GM19397 (cell line): ENCODE results near the gene USH1C.

Experiments used
- ATAC-seq: cut with Tn5 transposase; IDR thresholded peaks from one replicate; pipeline ENCODE4 v1.9.1; 2021; ENCODE audit warnings: mild to moderate bottlenecking, moderate library complexity; ENCODE audit not compliant: unreplicated experiment

The USH1C gene

GRCh38 chr11:17571431-17572358, 27.5 kb upstream of the USH1C start:
- no peak for ATAC-seq

- ATAC-seq = no peak
Observed at GRCh38 chr11:17570034-17570433, 25.8 kb upstream of the USH1C start.

DNA sequence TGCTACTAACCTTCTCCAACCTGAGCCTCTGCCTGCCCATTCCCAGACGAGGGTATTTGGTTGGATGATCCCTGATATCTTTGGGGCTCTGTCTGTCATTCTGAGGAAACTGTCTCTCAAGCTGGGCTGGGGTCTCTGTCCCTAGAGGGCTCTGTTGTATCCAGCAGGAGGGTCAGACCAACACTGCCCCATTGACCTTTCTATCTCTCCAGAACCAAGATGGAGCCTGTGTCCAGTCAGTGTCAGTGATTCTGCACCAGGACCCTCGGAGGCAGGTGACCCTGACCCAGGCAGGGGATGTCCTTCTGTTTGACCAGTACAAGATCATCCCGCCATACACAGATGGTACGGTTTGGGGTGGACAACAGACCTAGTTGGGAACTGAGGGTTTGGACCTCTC, 24.7 kb upstream of the USH1C start:
- no peak for ATAC-seq

DNA sequence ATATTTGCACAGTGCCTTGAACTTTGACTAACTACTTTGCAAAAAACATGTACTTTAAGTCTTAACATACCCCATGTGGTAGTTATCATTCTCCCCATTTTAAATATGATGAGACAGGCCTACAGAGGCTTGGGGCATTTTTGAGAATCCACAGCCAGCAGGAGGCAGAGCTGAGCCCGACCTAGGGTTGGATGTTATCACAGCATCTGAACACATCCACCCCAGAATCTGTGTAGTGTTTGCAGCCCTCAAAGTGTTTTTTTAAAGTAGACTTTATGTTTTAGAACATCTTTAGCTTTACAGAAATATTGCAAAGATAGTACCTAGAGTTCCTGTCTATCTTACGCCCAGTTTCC, 20.4 kb upstream of the USH1C start:
- ATAC-seq = no peak

DNA sequence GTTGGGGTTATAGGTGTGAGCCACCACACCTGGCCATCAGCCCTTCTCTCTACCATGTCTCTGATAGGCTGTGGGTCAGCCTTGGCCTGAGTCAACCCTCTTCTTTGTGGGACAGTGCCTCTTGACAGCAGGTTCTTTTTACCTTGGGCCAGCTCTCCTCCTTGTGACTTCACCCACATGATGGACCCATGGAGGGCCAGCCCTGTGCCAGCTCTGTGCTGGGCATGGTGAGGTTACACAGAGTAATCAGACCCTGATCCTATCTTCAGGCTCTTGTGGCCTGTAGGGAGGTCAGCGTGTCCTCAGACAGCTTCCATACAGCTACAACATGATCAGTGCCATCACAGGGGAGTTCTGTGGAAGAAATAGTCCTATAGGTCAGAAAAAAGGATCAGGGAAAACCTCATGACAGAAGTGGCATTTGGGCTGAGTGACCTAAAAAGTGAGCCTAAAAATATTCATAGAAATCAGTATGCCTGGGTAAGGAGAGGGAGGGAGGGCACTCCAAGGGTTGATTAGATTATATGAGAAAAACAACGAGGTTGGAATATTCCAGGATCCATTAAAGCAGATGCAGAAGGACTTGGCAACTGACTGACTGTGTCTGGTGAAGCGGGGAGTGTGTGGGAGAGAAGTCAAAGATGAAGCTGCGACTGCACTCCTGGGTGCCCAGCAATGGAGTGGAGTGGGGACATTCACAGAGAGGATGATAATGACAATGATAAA, 19.9 kb upstream of the USH1C start:
- no peak for ATAC-seq

DNA sequence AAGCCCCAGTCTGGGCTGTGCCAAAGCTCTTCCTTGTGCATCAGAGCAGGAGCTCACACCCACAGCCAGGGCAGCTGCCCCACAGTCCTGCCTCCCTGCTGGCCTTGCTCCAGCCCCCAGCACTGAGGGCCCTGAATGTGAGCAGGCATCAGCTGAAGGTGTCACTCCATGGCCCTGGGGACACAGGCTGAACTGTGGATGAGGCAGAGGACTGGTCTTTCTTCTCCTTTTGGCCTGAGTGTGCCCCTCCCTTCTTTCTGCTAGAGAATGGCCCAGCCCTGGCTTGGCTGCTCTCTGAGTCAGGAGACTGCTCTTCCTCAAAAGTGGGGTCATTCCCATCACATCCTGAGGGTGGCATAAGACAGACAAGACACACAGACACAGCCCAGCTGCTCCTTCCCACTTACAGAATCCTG, 19.0 kb upstream of the USH1C start:
- ATAC-seq = no peak

GRCh38 chr11:17561526-17561925, 17.3 kb upstream of the USH1C start:
- no peak for ATAC-seq

GRCh38 chr11:17561111-17561415, 16.8 kb upstream of the USH1C start:
- no peak for ATAC-seq

GRCh38 chr11:17560281-17561110, 16.3 kb upstream of the USH1C start:
- ATAC-seq = no peak

- no peak for ATAC-seq
Observed at GRCh38 chr11:17559341-17560087, 15.3 kb upstream of the USH1C start.

DNA sequence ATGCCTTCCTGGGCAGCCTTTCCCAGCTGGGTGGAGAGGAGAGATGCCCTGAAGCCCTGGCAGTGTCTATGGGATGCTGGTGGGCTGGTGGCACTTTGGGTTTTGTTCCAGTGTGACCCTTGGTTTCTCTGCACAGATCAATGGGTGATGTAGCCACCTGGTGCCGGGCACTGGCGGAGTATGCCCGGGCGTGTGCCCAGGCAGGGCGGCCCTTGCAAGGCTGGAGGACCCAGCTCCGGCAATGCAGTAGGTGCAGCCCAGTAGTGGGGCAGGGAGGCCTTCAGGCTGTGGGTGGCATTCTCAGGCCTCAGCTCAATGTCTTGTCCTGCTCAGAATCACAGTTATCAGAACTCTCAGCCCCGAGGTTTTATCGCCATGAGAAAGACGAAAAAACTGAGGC, 14.7 kb upstream of the USH1C start:
- no peak for ATAC-seq

- no peak for ATAC-seq
Observed at GRCh38 chr11:17558025-17558780, 14.0 kb upstream of the USH1C start.

DNA sequence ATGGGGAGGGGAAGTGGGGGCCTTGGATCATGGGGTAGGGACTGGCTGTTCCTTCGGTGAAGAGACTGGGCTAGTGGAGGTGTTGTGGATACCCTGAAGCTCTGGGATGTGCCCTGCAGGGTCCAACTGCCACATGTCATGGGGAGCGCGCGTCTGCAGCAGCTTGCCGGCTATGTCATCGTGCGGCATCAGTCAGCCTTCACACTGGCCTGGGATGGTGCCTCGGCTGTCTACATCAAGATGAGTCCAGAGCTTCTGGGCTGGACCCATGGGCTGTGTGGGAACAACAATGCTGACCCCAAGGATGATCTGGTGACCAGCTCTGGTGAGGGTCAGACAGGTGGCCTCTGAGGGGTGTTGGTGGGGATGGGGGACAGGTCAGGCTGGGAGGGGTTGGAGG, 12.8 kb upstream of the USH1C start:
- no peak for ATAC-seq

DNA sequence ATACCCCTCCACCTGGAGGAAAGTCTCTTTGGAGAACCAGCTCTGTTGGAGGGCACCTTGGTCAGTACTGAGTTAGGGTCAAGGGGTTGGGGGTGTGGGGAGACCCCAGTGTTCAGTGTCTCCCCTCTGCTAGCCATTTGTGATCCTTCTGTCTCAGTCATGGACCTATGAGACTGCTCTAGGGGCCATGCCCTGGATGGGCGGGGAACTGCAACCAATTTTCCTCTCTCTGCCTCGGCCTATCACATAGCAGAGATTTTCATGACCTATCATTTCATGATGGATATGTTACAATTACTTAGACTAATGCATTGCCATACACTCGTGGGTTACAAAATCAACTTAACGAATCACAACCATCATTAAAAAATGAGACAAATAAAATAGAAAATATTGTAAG, 10.3 kb upstream of the USH1C start:
- ATAC-seq = no peak

GRCh38 chr11:17553249-17553546, 9.0 kb upstream of the USH1C start:
- no peak for ATAC-seq

- no peak for ATAC-seq
Observed at GRCh38 chr11:17552392-17553248, 8.4 kb upstream of the USH1C start.

DNA sequence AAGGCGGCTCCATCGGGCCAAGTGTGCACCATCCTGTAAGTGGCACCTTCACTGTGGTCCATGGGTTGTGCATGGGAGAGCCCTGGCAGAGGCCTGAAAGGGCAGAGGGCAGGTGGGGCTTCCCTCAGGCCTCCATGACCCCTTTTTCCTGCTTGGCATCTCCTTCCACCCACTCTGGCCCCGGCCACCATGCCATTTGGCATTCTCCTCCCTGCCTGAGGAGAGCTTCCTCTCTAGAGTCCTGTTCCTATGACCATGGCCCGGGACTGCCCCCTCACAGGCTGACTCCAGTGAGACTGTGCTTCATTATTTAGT, 7.8 kb upstream of the USH1C start:
- ATAC-seq = no peak

DNA sequence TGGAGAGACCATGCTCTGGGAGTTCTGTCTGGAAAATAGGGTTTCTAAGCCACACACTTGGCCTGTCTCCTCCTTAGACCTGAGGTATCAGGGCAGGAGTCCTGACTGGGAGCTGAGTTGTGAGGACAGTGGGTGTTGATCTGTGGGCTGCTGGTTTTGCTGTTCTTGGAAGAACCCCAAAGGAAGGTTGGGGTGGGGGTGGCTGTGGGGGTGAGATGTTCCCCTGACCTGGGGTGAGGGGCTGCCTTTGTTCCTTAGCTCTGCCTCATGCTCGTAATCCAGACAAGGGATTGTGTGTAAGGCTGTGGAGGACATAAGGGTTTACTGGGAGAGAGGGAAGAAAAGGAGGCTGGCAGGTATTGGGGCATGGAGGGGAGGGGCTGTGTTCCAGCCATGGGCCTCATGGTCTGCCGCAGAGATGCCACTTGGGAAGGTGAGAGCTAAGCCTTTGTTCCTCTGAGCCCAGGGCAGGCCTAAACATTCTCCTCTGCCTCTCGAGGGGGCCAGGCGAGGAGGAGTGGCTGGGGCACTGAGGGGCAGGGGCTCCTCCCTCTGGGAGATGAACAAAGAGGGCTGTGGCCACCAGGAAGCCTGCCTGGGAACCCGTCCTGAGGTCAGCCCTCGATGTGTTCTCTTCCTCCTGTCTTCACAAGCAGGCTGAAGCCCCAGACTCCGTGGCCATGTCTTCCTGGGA, 7.3 kb upstream of the USH1C start:
- no peak for ATAC-seq
